ENCODE data around the gene GPC3. TPM values are rescaled to one million over a fixed set of nuclear protein-coding genes. Genes with fewer than 3 reads are reported as not detected.

The GPC3 gene
- total RNA-seq, 1 experiment from 2014 or later: 233 TPM

GRCh38 chrX:133913658-133914388 is 71.6 kb downstream of the GPC3 start:
- DNase-seq: no peak
- peaks cover 12% of the 10 kb centered on the region for H3K4me1 Mint-ChIP-seq (ENCODE audit: low read depth, unreplicated experiment)
- Histone ChIP-seq H3K27me3 (replicated peaks; ENCODE audit: control insufficient read depth, insufficient read depth, low read length) (no peaks in the 10 kb centered on the region), H3K36me3 (ENCODE audit: control insufficient read depth, insufficient read depth, low read length) (no peaks in the 10 kb centered on the region), H3K4me3 (ENCODE audit: low read depth, low read length) (no peak overlapping the region), H3K9me3 (no peaks in the 10 kb centered on the region), H3K4me1 (no peaks in the 10 kb centered on the region)
- no peaks in the 10 kb centered on the region for H3K9me3 Mint-ChIP-seq (ENCODE audit: unreplicated experiment)
- no TSS peak for BruUV-seq (replicated peaks)
- TF ChIP-seq CTCF (IDR thresholded peaks at IDR 0.05; ENCODE audit: insufficient read depth in 1 of 2, low read depth in 1 of 2, low read length in 1 of 2, severe bottlenecking in 1 of 2, unreplicated experiment in 1 of 2): no peak
- no peak overlapping the region for H3K27ac Mint-ChIP-seq (ENCODE audit: unreplicated experiment)
- intact Hi-C loops (cut with micrococcal nuclease; ENCODE audit: unreplicated experiment): loop anchor here (2.0 kb wide), 1 partner anchor 21 kb away; no protein-coding TSS in a partner anchor
- H3K27me3 Mint-ChIP-seq (ENCODE audit: insufficient read depth, unreplicated experiment): no peaks in the 10 kb centered on the region
- H3K36me3 Mint-ChIP-seq (ENCODE audit: insufficient read depth, unreplicated experiment): no peaks in the 10 kb centered on the region
- CTCF ChIA-PET: interaction anchor here (0.5 to 0.6 kb wide), 4 partner anchors 21 to 189 kb away, joined by 3 to 6 read pairs (median 4); no protein-coding TSS in a partner anchor
- H3K4me3 Mint-ChIP-seq (ENCODE audit: unreplicated experiment): no peak overlapping the region
- POLR2A ChIA-PET: interaction anchor here (0.6 kb wide), 1 partner anchor 567 kb away, joined by 3 read pairs; no protein-coding TSS in a partner anchor

GRCh38 chrX:133913009-133913408 is 72.4 kb downstream of the GPC3 start:
- Mint-ChIP-seq H3K9me3 (ENCODE audit: unreplicated experiment) (no peaks in the 10 kb centered on the region), H3K36me3 (ENCODE audit: insufficient read depth, unreplicated experiment) (no peaks in the 10 kb centered on the region), H3K27me3 (ENCODE audit: insufficient read depth, unreplicated experiment) (no peaks in the 10 kb centered on the region), H3K4me3 (ENCODE audit: unreplicated experiment) (no peak overlapping the region), H3K27ac (ENCODE audit: unreplicated experiment) (peak overlapping the region; percentile 9), H3K4me1 (ENCODE audit: low read depth, unreplicated experiment) (peaks cover 12% of the 10 kb centered on the region)
- intact Hi-C loops (cut with micrococcal nuclease; ENCODE audit: unreplicated experiment): loop anchor here (2.0 kb wide), 1 partner anchor 20 kb away; no protein-coding TSS in a partner anchor
- no peak for DNase-seq
- H3K9me3 ChIP-seq: no peaks in the 10 kb centered on the region
- BruUV-seq (replicated peaks): no TSS peak
- TF ChIP-seq CTCF (IDR thresholded peaks at IDR 0.05; ENCODE audit: insufficient read depth in 1 of 2, low read depth in 1 of 2, low read length in 1 of 2, severe bottlenecking in 1 of 2, unreplicated experiment in 1 of 2): no peak
- no peak overlapping the region for H3K4me3 ChIP-seq (ENCODE audit: low read depth, low read length)
- H3K27me3 ChIP-seq (replicated peaks; ENCODE audit: control insufficient read depth, insufficient read depth, low read length): no peaks in the 10 kb centered on the region
- H3K36me3 ChIP-seq (ENCODE audit: control insufficient read depth, insufficient read depth, low read length): no peaks in the 10 kb centered on the region
- ChIA-PET CTCF (interaction anchor here (0.6 kb wide), 2 partner anchors 113 to 190 kb away, joined by 4 to 6 read pairs; no protein-coding TSS in a partner anchor), POLR2A (no interaction called here)
- 0 out of 2 replicates have a peak, but pooled peaks cover 5% of the 10 kb centered on the region for H3K4me1 ChIP-seq

- TF ChIP-seq CTCF (IDR thresholded peaks at IDR 0.05; ENCODE audit: insufficient read depth in 1 of 2, low read depth in 1 of 2, low read length in 1 of 2, severe bottlenecking in 1 of 2, unreplicated experiment in 1 of 2): no peak
- Mint-ChIP-seq H3K9me3 (ENCODE audit: unreplicated experiment) (no peaks in the 10 kb centered on the region), H3K36me3 (ENCODE audit: insufficient read depth, unreplicated experiment) (no peaks in the 10 kb centered on the region), H3K4me1 (ENCODE audit: low read depth, unreplicated experiment) (peaks cover 12% of the 10 kb centered on the region), H3K27ac (ENCODE audit: unreplicated experiment) (no peak overlapping the region), H3K4me3 (ENCODE audit: unreplicated experiment) (no peak overlapping the region), H3K27me3 (ENCODE audit: insufficient read depth, unreplicated experiment) (no peaks in the 10 kb centered on the region)
- no TSS peak for BruUV-seq (replicated peaks)
- ChIA-PET POLR2A (no interaction called here), CTCF (no interaction called here)
- Histone ChIP-seq H3K27me3 (replicated peaks; ENCODE audit: control insufficient read depth, insufficient read depth, low read length) (no peaks in the 10 kb centered on the region), H3K4me1 (0 out of 2 replicates have a peak, but pooled peaks cover 6% of the 10 kb centered on the region), H3K4me3 (ENCODE audit: low read depth, low read length) (no peak overlapping the region), H3K9me3 (no peaks in the 10 kb centered on the region), H3K36me3 (ENCODE audit: control insufficient read depth, insufficient read depth, low read length) (no peaks in the 10 kb centered on the region)
- DNase-seq: no peak
- intact Hi-C loops (cut with micrococcal nuclease; ENCODE audit: unreplicated experiment): loop anchor here (2.0 kb wide), 1 partner anchor 19 kb away; no protein-coding TSS in a partner anchor
Measured at GRCh38 chrX:133911825-133912495, 73.4 kb downstream of the GPC3 start.
